Adrenal gland (tissue), 12 donors: ENCODE results near the gene KDM6A. TPM values are rescaled to one million over a fixed set of nuclear protein-coding genes. Genes with fewer than 3 reads are reported as not detected.
"Not testable (repeated sequence)": the region's sequence is repeated elsewhere in the genome, so short reads cannot be mapped to it uniquely, and the experiment has no call there.

ENCODE experiments used
- DNase-seq, 7 donors: peaks; one replicate each; pipeline ENCODE4 v3.0.0-alpha.2; 2019 to 2020
- H3K27ac ChIP-seq, 5 donors: fragments of 200-600 bp; sonication (generic) in 4 of 5; 1 replicate in 3 of 5; 2 replicates in 2 of 5; pipeline versions ENCODE4 v1.5.1 to v1.8.0; 2016 to 2020; ENCODE audit warnings: mild to moderate bottlenecking in 1 of 5
- H3K27me3 ChIP-seq: fragments of 200-600 bp; 2 replicates; pipeline ENCODE4 v1.8.0; 2021
- H3K36me3 ChIP-seq, 2 donors: fragments of 200-600 bp; replicated peaks in 1 of 2; 1 replicate in 1 of 2; 2 replicates in 1 of 2; pipeline versions ENCODE4 v1.5.1 to v1.8.0; 2018 to 2022
- H3K4me1 ChIP-seq, 2 donors: fragments of 200-600 bp; replicated peaks in 1 of 2; 1 replicate in 1 of 2; 2 replicates in 1 of 2; pipeline versions ENCODE4 v1.5.1 to v1.8.0; 2018 to 2021
- H3K4me3 ChIP-seq, 4 donors: fragments of 200-600 bp; sonication (generic) in 3 of 4; one replicate each; pipeline ENCODE4 v1.5.1; 2016 to 2018
- H3K9me3 ChIP-seq, 3 donors: fragments of 200-600 bp; sonication (generic) in 1 of 3; replicated peaks in 1 of 3; 1 replicate in 2 of 3; 2 replicates in 1 of 3; pipeline versions ENCODE4 v1.5.1 to v1.8.0; 2016 to 2021
- POLR2A ChIP-seq, 2 donors: fragments of 450-650 bp; IDR thresholded peaks; one replicate each; pipeline ENCODE4 v1.6.1; 2017; ENCODE audit warnings: antibody characterized with exemption in 2 of 2, mild to moderate bottlenecking in 2 of 2, moderate library complexity in 1 of 2
- WGBS, 4 donors: extraction: QIAGEN DNeasy Blood & Tissue Kit in 2 of 4; methylation state at CpG; one replicate each; pipeline versions ENCODE4 v1.1.5 to v1.1.7; 2013 to 2017; 5-methylcytosine and 5-hydroxymethylcytosine counted together
- intact Hi-C, 2 donors: fragments of 100-400 bp; cut with DNase I; formaldehyde crosslinking; loops; one replicate each; pipeline versions ENCODE4 v1.14.1 to v1.15.0; 2022 to 2023
- polyA plus RNA-seq, 3 donors: library from polyadenylated mRNA; stranded (reverse); fragments of 200-250 nt in 2 of 3; fragments of 350-450 nt in 1 of 3; fragmentation: Illumina TruSeq in 1 of 3; extraction: RNeasy Lipid Tissue Mini Kit (QIAGEN cat#74804) in 1 of 3; gene quantifications; one replicate each; pipeline ENCODE4 v1.2.3, GENCODE V29; 2013 to 2014
- total RNA-seq, 9 donors: library from RNA; depleted of rRNA in 4 of 9; stranded (reverse); fragments of >200 nt in 4 of 9; fragments of 120-200 nt in 1 of 9; fragmentation: NEBNext Ultra II Directional in 1 of 9; extraction: Animal tissue kit (Norgen Biotek cat#: 25700) in 1 of 9; gene quantifications; one replicate each; pipeline versions ENCODE4 v1.1.0 to v1.2.4, GENCODE V29; 2013 to 2023
- TF ChIP-seq, protein P1 (sequence below), 6 experiments: fragments of 450-650 bp in 4 of 6; fragments of 200-600 bp in 2 of 6; sonication (generic) in 1 of 6; IDR thresholded peaks; 1 replicate in 5 of 6; 2 replicates in 1 of 6; pipeline versions ENCODE4 v1.5.1 to v1.8.0; 2016 to 2021; ENCODE audit warnings: antibody characterized with exemption in 6 of 6, mild to moderate bottlenecking in 2 of 6, moderate library complexity in 1 of 6
- donor health status: healthy with polysubstance abuse.
- donor health status: Bipolar disorder and iron deficiency.
- donor health status: DM: yes; HTN: yes; CAD: no.
- donor health status: DM: no; HTN: no; CAD: no.
- donor health status: DM: no; HTN: no; CAD: no.
- donor health status: DM: yes; HTN: yes; CAD: no.

KDM6A gene
- total and polyA plus RNA-seq, 12 donors, result 4.1 to 37.9 (median 21.6) TPM

DNA sequence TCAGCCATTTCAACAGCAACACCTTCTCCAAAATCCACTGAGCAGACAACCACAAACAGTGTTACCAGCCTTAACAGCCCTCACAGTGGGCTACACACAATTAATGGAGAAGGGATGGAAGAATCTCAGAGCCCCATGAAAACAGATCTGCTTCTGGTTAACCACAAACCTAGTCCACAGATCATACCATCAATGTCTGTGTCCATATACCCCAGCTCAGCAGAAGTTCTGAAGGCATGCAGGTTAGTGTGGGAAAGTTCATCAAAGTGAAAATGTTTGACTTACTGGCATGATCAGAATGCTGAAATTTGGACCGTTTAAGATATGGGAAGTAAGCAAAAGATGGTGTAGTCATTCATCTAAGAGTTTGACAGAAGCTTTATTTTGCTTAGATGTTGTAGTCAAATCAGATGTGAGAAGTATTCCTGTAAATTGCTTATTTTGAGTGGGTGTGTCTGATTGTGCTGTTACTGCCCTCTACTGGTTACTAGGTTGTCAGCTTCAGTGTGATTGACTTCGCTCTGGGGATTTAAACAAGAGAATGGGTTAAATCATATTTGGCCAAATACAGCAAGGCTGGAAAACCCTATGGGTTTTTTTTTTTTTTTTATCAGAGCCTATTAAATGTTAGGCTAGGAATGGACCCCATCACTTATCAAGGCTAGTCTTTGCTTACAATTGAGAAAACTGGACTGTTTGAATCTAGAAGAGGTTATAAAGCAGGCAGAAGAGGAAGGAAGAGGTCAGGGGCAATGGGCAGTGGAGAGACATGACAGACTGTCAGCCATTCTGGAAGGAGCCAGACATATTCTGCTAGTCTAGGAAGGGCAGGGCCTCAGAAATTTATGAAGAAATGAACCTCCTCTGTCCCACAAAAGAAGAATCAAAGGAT lies 197.4 kb downstream of the KDM6A start:
- Histone ChIP-seq H3K4me1 (peaks cover 0 to 28% of the 10 kb centered on the region in 2 donors), H3K27me3 (no peaks in the 10 kb centered on the region), H3K4me3 (no peak overlapping the region), H3K9me3 (no peaks in the 10 kb centered on the region), H3K36me3 (peaks cover 0 to 8% of the 10 kb centered on the region in 2 donors), H3K27ac (peak overlapping the region in 1 of 5 donors; percentile 15)
- peak in 1 of 7 donors; percentile 32 for DNase-seq
- intact Hi-C loops, result no loop called here
- 15 to 49% (median 23%) methylated on average over 2 of the region's 2 CpGs for WGBS, 4 donors
- no peak for TF ChIP-seq POLR2A (IDR thresholded peaks at IDR 0.05)
- TF ChIP-seq, protein P1, sequence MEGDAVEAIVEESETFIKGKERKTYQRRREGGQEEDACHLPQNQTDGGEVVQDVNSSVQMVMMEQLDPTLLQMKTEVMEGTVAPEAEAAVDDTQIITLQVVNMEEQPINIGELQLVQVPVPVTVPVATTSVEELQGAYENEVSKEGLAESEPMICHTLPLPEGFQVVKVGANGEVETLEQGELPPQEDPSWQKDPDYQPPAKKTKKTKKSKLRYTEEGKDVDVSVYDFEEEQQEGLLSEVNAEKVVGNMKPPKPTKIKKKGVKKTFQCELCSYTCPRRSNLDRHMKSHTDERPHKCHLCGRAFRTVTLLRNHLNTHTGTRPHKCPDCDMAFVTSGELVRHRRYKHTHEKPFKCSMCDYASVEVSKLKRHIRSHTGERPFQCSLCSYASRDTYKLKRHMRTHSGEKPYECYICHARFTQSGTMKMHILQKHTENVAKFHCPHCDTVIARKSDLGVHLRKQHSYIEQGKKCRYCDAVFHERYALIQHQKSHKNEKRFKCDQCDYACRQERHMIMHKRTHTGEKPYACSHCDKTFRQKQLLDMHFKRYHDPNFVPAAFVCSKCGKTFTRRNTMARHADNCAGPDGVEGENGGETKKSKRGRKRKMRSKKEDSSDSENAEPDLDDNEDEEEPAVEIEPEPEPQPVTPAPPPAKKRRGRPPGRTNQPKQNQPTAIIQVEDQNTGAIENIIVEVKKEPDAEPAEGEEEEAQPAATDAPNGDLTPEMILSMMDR (IDR thresholded peaks at IDR 0.05), result peak; percentile 48 to 74 (median 57)

DNA sequence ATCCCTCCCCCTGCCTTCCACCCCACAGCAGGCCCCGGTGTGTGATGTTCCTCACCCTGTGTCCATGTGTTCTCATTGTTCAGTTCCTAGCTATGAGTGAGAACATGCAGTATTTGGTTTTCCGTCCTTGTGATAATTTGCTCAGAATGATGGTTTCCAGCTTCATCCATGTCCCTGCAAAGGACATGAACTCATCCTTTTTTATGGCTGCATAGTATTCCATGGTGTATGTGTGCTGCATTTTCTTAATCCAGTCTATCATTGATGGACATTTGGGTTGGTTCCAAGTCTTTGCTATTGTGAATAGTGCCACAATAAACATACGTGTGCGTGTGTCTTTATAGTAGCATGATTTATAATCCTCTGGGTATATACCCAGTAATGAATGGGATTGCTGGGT lies 200.0 kb downstream of the KDM6A start:
- intact Hi-C loops, H3K27me3 ChIP-seq, DNase-seq, H3K27ac ChIP-seq, H3K4me3 ChIP-seq, H3K36me3 ChIP-seq, H3K9me3 ChIP-seq: not testable (repeated sequence)
- WGBS, 4 donors, result 95 to 100% (median 99%) methylated on average over 2 to 4 of the region's 4 CpGs
- peaks cover 0 to 35% of the 10 kb centered on the region in 2 donors for H3K4me1 ChIP-seq

DNA sequence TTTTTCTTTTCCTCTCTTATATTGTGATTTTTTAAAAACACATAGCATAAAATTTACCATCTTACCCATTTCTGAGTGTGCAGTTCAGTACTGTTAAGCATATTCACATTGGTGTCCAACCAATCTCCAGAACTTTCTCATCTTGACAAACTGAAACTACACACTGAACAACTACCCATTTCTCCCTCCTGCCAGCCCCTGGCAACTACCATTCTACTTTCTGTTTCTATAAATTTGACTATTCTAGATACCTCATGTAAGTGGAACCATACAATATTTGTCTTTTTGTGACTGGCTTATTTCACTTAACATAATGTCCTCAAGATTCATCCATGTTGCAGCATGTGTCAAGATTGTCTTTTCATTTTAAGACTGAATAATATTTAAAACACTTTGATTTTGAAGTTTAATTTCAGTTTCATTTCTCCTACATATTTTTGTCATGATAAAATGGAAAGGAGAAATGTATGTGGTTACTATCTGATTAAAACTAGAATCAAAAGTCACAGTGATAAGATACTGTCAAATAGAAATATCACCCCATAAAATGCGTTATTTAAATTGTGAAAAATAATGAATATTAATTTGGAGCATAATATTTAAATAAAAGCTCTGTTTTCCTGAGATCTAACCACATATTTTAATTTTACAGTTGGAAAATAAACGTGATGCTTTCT lies 204.9 kb downstream of the KDM6A start:
- Histone ChIP-seq H3K36me3 (peaks cover 0 to 13% of the 10 kb centered on the region in 2 donors), H3K4me1 (peaks cover 0 to 17% of the 10 kb centered on the region in 2 donors), H3K4me3 (no peak overlapping the region), H3K27ac (no peak overlapping the region), H3K9me3 (no peaks in the 10 kb centered on the region), H3K27me3 (no peaks in the 10 kb centered on the region)
- TF ChIP-seq, protein P1 (IDR thresholded peaks at IDR 0.05), result no peak
- no peak for TF ChIP-seq POLR2A (IDR thresholded peaks at IDR 0.05)
- 90 to 94% (median 90%) methylated on average over 2 of the region's 2 CpGs for WGBS, 4 donors
- no peak for DNase-seq
- intact Hi-C loops, result no loop called here

DNA sequence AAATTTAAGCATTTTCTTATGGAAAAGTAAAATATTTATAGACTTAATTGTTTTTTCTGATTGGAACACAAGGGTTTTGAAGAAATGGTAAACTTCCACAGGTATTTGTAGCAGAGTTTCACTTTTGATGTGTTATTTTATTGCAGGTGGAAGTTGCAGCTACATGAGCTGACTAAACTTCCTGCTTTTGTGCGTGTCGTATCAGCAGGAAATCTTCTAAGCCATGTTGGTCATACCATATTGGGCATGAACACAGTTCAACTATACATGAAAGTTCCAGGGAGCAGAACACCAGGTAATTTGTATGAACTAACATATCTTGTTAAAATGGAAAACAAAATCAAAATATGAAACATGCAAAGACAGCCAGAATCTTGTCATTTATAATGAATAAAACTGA lies 210.3 kb downstream of the KDM6A start:
- peaks cover 0 to 35% of the 10 kb centered on the region in 2 donors for H3K36me3 ChIP-seq
- H3K4me1 ChIP-seq, result no peaks in the 10 kb centered on the region
- TF ChIP-seq, protein P1 (IDR thresholded peaks at IDR 0.05), result no peak
- no peak for TF ChIP-seq POLR2A (IDR thresholded peaks at IDR 0.05)
- no peak overlapping the region for H3K4me3 ChIP-seq
- H3K9me3 ChIP-seq, result no peaks in the 10 kb centered on the region
- H3K27ac ChIP-seq, result no peak overlapping the region
- intact Hi-C loops, result no loop called here
- no peak for DNase-seq
- H3K27me3 ChIP-seq, result no peaks in the 10 kb centered on the region
- 69 to 77% (median 70%) methylated on average over 2 of the region's 2 CpGs for WGBS, 4 donors
